SK-N-SH (cell line): ENCODE measurements around the gene EHBP1L1.

Experiments used
- ELF1 ChIP-seq: IDR thresholded peaks from 2 replicates; pipeline ENCODE4 v1.4.0; 2012
- MXI1 ChIP-seq: IDR thresholded peaks from 2 replicates; pipeline ENCODE4 v1.6.1; 2012; ENCODE audit warnings: mild to moderate bottlenecking, low read depth, low read length, improper control_type of control experiment
- NFIC ChIP-seq: IDR thresholded peaks from 2 replicates; pipeline ENCODE4 v1.4.0; 2012; ENCODE audit warnings: borderline replicate concordance
- POLR2AphosphoS5 ChIP-seq: IDR thresholded peaks from 2 replicates; pipeline ENCODE4 v1.6.1; 2012; ENCODE audit warnings: low read depth, low read length
- RAD21 ChIP-seq: IDR thresholded peaks from 2 replicates; pipeline ENCODE4 v1.6.1; 2012; ENCODE audit warnings: mild to moderate bottlenecking, low read length
- SIN3A ChIP-seq: IDR thresholded peaks from 2 replicates; pipeline ENCODE4 v1.6.1; 2012; ENCODE audit warnings: low read depth, mild to moderate bottlenecking, low read length, moderate library complexity, borderline replicate concordance
- TAF1 ChIP-seq: IDR thresholded peaks from 2 replicates; pipeline ENCODE4 v1.6.1; 2012; ENCODE audit warnings: low read depth, mild to moderate bottlenecking, low read length, moderate library complexity, borderline replicate concordance
- YY1 ChIP-seq: IDR thresholded peaks from 2 replicates; pipeline ENCODE4 v1.4.0; 2012; ENCODE audit warnings: low read depth, mild to moderate bottlenecking
- TF ChIP-seq, protein P1 (sequence below): fragments of 200-600 bp; sonication (generic); IDR thresholded peaks from 2 replicates; pipeline ENCODE4 v1.6.1; 2017; ENCODE audit warnings: antibody characterized with exemption, mild to moderate bottlenecking, moderate library complexity
- TF ChIP-seq, protein P2 (sequence below): IDR thresholded peaks from 2 replicates; pipeline ENCODE4 v1.6.1; 2012; ENCODE audit warnings: mild to moderate bottlenecking, low read depth, low read length, moderate library complexity

DNA sequence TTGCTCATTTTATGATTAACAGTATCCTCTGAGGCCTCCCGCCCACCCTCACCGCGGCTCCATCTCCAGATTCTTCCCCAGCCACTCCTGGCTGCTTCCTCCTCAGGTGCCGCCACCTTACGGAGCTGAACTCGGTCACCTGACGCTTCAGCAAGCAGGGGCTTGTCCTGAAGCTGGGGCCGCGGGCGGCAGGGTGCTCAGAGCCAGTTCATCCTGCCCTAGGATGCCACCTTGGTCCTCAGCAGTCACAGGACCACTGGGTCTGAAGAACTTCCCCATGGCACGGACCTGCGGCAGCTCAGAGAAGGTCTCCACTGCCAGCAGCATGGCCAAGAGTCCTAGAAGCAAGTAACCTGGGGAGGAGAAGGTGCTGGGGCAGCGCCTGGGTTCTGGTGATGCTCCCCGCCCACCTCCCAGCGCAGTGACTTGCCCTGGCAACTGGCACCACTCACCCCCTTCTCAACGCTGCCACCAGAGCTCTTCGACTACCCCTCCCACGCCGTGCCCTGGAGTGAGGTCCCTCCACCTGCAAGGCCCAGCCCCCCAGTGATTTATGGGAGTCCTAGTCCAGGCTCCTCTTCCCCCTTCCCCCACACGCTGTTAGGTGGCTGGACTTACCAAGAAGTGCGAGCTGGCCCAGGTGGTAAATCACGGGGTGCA is 17.1 kb downstream of the EHBP1L1 start:
- TF ChIP-seq POLR2AphosphoS5 (no peak), NFIC (no peak), MXI1 (no peak), YY1 (no peak), TAF1 (no peak), ELF1 (no peak), RAD21 (no peak), SIN3A (no peak)
- TF ChIP-seq, protein P1, sequence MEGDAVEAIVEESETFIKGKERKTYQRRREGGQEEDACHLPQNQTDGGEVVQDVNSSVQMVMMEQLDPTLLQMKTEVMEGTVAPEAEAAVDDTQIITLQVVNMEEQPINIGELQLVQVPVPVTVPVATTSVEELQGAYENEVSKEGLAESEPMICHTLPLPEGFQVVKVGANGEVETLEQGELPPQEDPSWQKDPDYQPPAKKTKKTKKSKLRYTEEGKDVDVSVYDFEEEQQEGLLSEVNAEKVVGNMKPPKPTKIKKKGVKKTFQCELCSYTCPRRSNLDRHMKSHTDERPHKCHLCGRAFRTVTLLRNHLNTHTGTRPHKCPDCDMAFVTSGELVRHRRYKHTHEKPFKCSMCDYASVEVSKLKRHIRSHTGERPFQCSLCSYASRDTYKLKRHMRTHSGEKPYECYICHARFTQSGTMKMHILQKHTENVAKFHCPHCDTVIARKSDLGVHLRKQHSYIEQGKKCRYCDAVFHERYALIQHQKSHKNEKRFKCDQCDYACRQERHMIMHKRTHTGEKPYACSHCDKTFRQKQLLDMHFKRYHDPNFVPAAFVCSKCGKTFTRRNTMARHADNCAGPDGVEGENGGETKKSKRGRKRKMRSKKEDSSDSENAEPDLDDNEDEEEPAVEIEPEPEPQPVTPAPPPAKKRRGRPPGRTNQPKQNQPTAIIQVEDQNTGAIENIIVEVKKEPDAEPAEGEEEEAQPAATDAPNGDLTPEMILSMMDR: no peak
- TF ChIP-seq, protein P2, sequence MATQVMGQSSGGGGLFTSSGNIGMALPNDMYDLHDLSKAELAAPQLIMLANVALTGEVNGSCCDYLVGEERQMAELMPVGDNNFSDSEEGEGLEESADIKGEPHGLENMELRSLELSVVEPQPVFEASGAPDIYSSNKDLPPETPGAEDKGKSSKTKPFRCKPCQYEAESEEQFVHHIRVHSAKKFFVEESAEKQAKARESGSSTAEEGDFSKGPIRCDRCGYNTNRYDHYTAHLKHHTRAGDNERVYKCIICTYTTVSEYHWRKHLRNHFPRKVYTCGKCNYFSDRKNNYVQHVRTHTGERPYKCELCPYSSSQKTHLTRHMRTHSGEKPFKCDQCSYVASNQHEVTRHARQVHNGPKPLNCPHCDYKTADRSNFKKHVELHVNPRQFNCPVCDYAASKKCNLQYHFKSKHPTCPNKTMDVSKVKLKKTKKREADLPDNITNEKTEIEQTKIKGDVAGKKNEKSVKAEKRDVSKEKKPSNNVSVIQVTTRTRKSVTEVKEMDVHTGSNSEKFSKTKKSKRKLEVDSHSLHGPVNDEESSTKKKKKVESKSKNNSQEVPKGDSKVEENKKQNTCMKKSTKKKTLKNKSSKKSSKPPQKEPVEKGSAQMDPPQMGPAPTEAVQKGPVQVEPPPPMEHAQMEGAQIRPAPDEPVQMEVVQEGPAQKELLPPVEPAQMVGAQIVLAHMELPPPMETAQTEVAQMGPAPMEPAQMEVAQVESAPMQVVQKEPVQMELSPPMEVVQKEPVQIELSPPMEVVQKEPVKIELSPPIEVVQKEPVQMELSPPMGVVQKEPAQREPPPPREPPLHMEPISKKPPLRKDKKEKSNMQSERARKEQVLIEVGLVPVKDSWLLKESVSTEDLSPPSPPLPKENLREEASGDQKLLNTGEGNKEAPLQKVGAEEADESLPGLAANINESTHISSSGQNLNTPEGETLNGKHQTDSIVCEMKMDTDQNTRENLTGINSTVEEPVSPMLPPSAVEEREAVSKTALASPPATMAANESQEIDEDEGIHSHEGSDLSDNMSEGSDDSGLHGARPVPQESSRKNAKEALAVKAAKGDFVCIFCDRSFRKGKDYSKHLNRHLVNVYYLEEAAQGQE: no peak
